Measurements from ENCODE around the gene COQ2.

COQ2 gene

DNA sequence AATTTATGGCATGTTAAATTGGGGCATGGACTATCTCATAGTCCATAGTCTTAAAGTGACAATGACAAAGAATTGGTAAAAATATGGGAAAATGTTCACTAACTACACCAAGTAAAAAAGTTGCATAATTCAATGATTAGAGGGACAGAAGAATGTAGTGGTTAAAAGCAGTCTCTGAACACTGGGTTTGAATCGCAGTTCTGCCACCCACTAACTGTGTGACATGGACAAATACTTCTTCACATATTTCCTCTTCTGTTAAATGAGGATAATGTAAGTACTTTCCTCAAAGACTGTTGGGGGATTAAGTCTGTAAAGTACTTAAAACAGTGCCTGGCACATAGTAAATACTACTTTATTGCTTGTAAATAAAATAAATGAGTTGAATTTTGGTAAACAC, 15.3 kb downstream of the COQ2 start:
- TF ChIP-seq, protein P1, sequence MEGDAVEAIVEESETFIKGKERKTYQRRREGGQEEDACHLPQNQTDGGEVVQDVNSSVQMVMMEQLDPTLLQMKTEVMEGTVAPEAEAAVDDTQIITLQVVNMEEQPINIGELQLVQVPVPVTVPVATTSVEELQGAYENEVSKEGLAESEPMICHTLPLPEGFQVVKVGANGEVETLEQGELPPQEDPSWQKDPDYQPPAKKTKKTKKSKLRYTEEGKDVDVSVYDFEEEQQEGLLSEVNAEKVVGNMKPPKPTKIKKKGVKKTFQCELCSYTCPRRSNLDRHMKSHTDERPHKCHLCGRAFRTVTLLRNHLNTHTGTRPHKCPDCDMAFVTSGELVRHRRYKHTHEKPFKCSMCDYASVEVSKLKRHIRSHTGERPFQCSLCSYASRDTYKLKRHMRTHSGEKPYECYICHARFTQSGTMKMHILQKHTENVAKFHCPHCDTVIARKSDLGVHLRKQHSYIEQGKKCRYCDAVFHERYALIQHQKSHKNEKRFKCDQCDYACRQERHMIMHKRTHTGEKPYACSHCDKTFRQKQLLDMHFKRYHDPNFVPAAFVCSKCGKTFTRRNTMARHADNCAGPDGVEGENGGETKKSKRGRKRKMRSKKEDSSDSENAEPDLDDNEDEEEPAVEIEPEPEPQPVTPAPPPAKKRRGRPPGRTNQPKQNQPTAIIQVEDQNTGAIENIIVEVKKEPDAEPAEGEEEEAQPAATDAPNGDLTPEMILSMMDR (IDR thresholded peaks at IDR 0.05; ENCODE audit: low read depth, low read length, missing control alignments): no peak
- in situ Hi-C loops (cut with HindIII; ENCODE audit: low sequenced_read_pairs): no loop called here
- no peak overlapping the region for H3K4me3 ChIP-seq (ENCODE audit: low read depth, low read length)
- DNase-seq (ENCODE audit: low read depth): no peak

DNA sequence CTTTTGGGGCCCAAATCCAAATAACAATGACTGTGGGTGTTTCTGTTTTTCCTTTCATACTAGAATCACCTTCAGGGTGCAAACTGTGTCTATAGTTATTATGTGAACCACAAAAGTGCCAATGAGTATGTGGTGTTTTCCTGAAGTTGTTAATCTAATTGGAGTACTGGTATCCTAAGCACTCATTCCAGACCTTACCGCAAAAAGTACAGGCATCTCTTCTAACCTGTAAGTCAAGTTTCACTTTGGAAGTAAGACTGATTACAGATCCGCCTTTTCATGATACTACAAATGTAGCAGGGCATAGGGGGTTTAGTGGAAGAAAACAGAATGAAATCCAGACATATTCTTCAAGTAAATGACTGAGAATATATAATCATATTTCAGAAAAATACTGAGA, 16.1 kb downstream of the COQ2 start:
- TF ChIP-seq, protein P1 (IDR thresholded peaks at IDR 0.05; ENCODE audit: low read depth, low read length, missing control alignments): no peak
- in situ Hi-C loops (cut with HindIII; ENCODE audit: low sequenced_read_pairs): no loop called here

DNA sequence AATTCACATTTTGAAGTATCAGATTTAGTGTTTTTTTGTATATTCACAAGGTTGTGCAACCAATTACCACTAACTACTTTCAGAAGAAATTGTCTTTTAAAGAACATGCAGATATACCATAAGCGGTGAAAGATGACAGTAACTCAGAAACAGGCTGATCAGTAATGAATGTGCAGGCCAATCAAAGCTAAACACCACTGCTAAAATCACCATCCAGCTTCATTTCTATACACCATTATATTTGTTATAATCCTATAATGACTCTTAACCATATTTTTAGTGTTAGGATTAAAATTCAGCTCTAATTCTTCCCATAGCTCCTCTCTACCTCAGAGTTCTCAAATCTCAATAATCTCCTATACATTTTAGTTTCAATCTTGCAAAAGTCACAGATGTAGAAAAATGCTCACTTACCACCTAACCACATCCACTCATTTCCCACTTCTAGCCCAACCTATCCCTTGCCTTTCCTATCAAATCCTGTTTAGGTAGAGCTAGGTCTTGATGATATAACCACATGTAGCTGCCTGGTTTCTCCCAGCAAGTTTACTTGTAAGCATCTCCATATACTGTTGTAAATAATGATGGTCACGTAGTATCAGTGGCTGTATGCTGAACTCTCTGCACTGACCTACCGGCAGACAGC, 16.6 kb downstream of the COQ2 start:
- H3K4me3 ChIP-seq (ENCODE audit: low read depth, low read length): no peak overlapping the region
- TF ChIP-seq, protein P1 (IDR thresholded peaks at IDR 0.05; ENCODE audit: low read depth, low read length, missing control alignments): no peak
- DNase-seq (ENCODE audit: low read depth): no peak
- in situ Hi-C loops (cut with HindIII; ENCODE audit: low sequenced_read_pairs): no loop called here

More for the DNA sequence above, 16.1 kb downstream of the COQ2 start:
- no peak for DNase-seq (ENCODE audit: low read depth)
- H3K4me3 ChIP-seq (ENCODE audit: low read depth, low read length): no peak overlapping the region

- DNase-seq (ENCODE audit: low read depth): peak; percentile 66
- TF ChIP-seq, protein P1 (IDR thresholded peaks at IDR 0.05; ENCODE audit: low read depth, low read length, missing control alignments): no peak
- in situ Hi-C loops (cut with HindIII; ENCODE audit: low sequenced_read_pairs): no loop called here
- no peak overlapping the region for H3K4me3 ChIP-seq (ENCODE audit: low read depth, low read length)
Observed at GRCh38 chr4:83267121-83267829, 17.3 kb downstream of the COQ2 start.

GRCh38 chr4:83266689-83267088, 17.9 kb downstream of the COQ2 start:
- DNase-seq (ENCODE audit: low read depth): no peak
- no peak overlapping the region for H3K4me3 ChIP-seq (ENCODE audit: low read depth, low read length)
- TF ChIP-seq, protein P1 (IDR thresholded peaks at IDR 0.05; ENCODE audit: low read depth, low read length, missing control alignments): no peak
- in situ Hi-C loops (cut with HindIII; ENCODE audit: low sequenced_read_pairs): no loop called here

DNA sequence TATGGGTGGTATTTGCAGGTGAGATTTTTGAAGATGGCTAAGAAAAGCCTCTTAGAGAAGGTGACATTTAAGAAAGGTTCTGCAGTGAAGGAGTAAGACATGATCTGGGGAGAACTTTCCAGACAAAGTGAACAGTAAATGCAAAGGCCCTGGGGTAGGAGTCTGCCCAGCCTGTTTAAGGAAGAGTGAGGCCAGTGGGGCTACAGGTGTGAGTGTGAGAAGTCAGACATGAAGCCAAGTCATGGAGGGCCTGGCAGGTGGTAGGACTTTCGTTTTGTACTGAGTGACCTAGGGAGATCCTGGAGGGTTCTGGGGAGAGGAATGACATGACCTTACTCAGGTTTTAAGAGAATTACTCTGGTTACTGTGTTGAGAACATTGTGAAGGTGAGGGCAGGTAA, 21.5 kb downstream of the COQ2 start:
- TF ChIP-seq, protein P1 (IDR thresholded peaks at IDR 0.05; ENCODE audit: low read depth, low read length, missing control alignments): no peak
- DNase-seq (ENCODE audit: low read depth): no peak
- H3K4me3 ChIP-seq (ENCODE audit: low read depth, low read length): no peak overlapping the region
- in situ Hi-C loops (cut with HindIII; ENCODE audit: low sequenced_read_pairs): no loop called here

Measured in astrocyte of the cerebellum (primary cell).